IPS-NIHi11 (cell line): ENCODE results near the gene IL26.

Experiments
- DNase-seq: peaks from one replicate; pipeline ENCODE4 v3.0.0; 2012; ENCODE audit warnings: mixed read lengths, low spot score

Gene IL26

GRCh38 chr12:68225576-68226476, at the start of gene IL26:
Gene IL26, minus strand, starts transcription at chr12:68225810. Its CDS starts 54 bp downstream, at chr12:68225756.
- DNase-seq: no peak

- DNase-seq: no peak
Observed at GRCh38 chr12:68272732-68273131, 47.1 kb upstream of the IL26 start.

GRCh38 chr12:68271346-68271745, 45.7 kb upstream of the IL26 start:
- DNase-seq: no peak

- DNase-seq: no peak
Observed at GRCh38 chr12:68270358-68270757, 44.7 kb upstream of the IL26 start.

GRCh38 chr12:68269779-68270178, 44.2 kb upstream of the IL26 start:
- no peak for DNase-seq

GRCh38 chr12:68268967-68269366, 43.4 kb upstream of the IL26 start:
- DNase-seq: no peak

- DNase-seq: no peak
Observed at GRCh38 chr12:68267892-68268396, 42.3 kb upstream of the IL26 start.

- no peak for DNase-seq
Observed at GRCh38 chr12:68264857-68265256, 39.2 kb upstream of the IL26 start.

GRCh38 chr12:68264158-68264855, 38.7 kb upstream of the IL26 start:
- DNase-seq: no peak

GRCh38 chr12:68263366-68263765, 37.8 kb upstream of the IL26 start:
- DNase-seq: no peak

- no peak for DNase-seq
Observed at GRCh38 chr12:68261896-68262295, 36.3 kb upstream of the IL26 start.

GRCh38 chr12:68260153-68260552, 34.5 kb upstream of the IL26 start:
- DNase-seq: no peak

GRCh38 chr12:68259318-68259940, 33.8 kb upstream of the IL26 start:
- DNase-seq: no peak

- DNase-seq: no peak
Observed at GRCh38 chr12:68253504-68253903, 27.9 kb upstream of the IL26 start, which contains the start of gene IL22. Gene IL22, minus strand, starts transcription at chr12:68253604. Its CDS starts 156 bp downstream, at chr12:68253448.

GRCh38 chr12:68252077-68252476, 26.5 kb upstream of the IL26 start:
- no peak for DNase-seq

GRCh38 chr12:68250454-68250853, 24.8 kb upstream of the IL26 start:
- no peak for DNase-seq

GRCh38 chr12:68247785-68248184, 22.2 kb upstream of the IL26 start:
- no peak for DNase-seq

- DNase-seq: no peak
Observed at GRCh38 chr12:68246350-68246749, 20.7 kb upstream of the IL26 start.

- DNase-seq: no peak
Observed at GRCh38 chr12:68245180-68246021, 19.8 kb upstream of the IL26 start.

GRCh38 chr12:68242777-68243176, 17.2 kb upstream of the IL26 start:
- no peak for DNase-seq

- no peak for DNase-seq
Observed at GRCh38 chr12:68240975-68241374, 15.4 kb upstream of the IL26 start.

- DNase-seq: no peak
Observed at GRCh38 chr12:68240079-68240478, 14.5 kb upstream of the IL26 start.
